Stimulated activated CD8-positive, alpha-beta memory T cell treated with anti-CD3 and anti-CD28 coated beads, Interleukin-2, amount 100 ng/mL, for 48 hours (primary cell): ENCODE measurements around the gene ABCD3.
"Not testable (repeated sequence)": the region's sequence is repeated elsewhere in the genome, so short reads cannot be mapped to it uniquely, and the experiment has no call there.

Source experiments
- DNase-seq, 2 donors: peaks; one replicate each; pipeline ENCODE4 v3.0.0-alpha.2; 2020; ENCODE audit warnings: low read depth in 2 of 2

ABCD3 gene

DNA sequence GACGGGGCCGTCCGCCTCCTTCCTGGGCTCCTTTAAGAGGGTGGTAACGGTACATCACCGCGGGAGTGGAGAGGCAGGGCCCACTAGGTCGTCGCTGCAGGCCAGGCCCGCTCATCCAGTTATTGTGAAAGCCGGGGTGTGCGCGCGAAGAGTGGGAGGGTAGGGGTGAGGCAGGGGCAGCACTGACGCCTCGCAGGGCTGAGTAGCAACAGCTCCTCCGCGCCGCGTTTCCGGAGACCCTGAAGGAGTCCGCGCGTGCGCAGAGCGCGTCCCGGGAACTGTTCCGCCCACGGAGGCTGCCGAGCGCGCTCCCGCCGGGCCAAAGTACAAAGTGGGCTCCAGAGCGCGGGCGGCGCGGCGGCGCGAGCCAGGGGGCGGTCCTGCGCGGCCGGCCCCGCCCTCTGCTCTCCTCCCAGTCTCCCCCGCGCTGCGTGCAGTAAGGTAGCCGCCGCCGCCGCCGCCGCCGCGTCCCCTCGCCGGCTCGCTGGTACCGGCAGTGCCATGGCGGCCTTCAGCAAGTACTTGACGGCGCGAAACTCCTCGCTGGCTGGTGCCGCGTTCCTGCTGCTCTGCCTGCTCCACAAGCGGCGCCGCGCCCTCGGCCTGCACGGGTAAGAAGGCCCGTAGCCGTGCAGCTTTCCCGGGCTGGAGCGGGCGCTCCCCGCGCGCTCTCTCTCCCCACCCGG, at the start of gene ABCD3:
Gene ABCD3 (plus strand): TSS at position 412 of the 686 bp plus-strand sequence. CDS start 90 bp downstream, at position 502.
- peak; percentile 96 to 97 for DNase-seq

DNA sequence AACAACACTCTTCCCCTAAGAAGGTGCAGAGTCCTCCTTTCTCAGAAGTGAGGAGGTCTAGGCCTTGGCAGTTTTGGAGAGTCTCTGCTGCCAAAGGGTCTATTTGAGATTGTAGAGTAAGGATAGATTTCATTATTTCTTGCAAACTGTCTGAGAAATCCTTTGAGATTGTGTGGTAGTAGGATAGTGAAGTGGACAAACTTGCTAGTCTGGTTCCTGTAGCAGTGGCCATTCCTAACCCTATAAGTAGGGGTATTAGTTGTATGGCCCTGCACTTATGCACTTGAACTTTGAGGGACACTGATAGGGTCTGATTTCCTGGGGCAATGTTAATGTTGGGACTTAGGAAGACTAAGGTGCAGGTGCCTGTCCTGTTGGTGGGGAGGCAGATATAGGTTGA, 45.4 kb upstream of the ABCD3 start:
- DNase-seq = not testable (repeated sequence)

DNA sequence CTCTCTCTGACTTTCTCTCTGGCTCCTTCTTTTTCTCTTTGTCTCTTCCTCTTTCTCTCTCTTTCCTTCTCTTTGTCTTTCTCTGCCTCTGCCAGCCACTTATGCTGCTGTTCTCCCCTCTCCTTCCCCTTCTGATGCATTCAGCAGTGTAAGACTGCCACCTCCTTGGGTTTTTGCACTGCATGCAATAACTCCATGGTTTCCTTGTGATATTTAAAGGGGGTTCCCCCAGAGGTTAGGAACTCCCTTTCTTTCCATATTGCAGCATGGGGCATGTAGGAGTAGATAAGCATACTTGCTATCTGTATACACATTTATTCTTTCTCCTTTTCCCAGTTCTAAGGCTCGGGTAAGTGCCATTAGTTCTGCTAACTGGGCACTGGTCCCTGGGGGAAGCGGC, 44.9 kb upstream of the ABCD3 start:
- DNase-seq = not testable (repeated sequence)

DNA sequence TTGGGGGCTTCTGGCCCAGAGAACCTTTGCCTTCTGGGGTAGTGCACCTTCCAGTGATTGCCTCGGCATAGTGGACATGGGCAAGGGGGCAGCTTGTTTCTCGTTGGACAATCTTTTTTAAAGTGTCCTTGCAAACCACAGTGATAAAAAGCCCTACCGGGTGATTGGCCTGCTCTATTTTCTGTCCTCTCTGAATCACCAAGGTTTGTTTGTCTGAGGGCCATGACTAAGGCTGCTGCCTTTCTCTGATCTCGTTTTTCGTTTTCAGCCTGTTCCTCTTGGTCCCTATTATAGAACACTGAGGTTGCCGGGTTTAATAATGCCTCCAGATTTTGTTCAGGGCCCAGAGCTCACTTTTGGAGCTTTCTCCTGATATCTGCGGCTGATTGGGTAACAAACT, 42.5 kb upstream of the ABCD3 start:
- DNase-seq = not testable (repeated sequence)

DNA sequence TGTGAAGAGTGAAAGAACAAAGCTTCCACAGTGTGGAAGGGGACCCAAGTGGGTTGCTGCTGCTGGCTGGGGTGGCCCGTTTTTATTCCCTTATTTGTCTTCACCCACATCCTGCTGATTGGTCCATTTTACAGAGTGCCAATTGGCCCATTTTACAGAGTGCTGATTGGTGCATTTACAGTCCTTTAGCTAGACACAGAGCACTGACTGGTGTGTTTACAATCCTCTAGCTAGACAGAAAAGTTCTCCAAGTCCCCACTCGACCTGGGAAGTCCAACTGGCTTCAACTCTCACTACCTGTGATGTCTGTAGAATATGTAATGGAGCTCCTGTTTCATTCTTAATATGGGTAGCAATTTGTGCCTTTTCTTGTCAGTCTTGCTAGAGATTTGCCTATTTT, 39.7 kb upstream of the ABCD3 start:
- DNase-seq = not testable (repeated sequence)

DNA sequence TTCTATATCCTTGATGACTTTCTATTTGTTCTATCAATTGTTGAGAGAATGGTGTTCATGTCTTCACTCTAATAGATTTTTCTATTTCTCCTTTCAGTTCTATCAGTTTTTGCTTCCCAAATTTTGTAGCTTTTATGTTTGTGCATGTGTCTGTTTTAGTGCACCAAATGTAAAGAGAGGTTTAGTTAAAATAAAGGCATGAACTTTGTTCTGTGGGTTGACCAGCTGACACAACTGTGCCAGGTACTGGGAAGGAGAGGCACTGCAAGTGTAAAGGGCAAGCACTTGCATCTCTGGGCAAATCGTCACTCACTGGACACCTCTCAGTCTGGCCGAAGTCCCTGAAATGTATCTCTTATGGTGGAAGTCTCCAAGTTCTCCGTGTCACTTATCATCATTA, 38.6 kb upstream of the ABCD3 start:
- no peak for DNase-seq

DNA sequence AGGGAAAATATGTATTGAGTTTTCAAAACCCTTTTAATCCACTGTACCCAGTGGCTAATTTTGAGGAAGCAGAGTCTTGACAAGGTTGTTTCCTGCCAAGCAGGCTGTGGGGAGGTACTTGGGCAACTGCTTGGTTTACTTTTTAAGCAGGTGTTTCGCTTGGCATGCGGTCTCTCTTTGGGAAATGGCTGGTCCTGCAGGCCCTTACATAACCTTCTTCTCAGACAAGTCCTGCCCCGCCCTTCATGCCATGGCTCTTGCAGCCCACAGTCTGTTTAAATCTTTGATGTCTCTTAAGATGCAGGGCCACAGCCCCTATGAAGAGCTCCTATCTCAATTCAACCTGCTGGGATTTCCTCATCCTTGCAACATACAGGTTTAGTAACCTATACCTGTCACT, 36.0 kb upstream of the ABCD3 start:
- no peak for DNase-seq

DNA sequence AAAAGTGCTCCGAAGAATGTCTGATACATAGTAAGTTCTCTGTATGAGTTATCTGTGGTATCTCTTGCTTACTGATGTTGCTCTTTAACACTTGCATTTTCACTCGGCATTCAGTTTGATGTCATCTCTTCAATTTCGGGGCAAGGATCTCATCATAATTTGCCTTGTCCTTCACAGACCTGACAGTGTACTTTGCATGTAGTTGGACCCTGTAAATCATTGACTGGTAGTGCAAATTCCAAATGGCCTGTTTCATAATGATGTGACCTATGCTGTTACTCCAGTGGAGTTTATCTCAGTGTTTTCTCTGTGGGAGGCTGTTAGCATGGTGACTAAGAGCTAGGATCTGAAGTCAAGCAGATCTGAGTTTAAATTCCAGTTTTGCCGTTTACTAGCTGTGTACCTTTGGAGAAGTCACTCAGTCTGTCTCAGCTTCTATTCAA, 34.2 kb upstream of the ABCD3 start:
- DNase-seq = no peak

DNA sequence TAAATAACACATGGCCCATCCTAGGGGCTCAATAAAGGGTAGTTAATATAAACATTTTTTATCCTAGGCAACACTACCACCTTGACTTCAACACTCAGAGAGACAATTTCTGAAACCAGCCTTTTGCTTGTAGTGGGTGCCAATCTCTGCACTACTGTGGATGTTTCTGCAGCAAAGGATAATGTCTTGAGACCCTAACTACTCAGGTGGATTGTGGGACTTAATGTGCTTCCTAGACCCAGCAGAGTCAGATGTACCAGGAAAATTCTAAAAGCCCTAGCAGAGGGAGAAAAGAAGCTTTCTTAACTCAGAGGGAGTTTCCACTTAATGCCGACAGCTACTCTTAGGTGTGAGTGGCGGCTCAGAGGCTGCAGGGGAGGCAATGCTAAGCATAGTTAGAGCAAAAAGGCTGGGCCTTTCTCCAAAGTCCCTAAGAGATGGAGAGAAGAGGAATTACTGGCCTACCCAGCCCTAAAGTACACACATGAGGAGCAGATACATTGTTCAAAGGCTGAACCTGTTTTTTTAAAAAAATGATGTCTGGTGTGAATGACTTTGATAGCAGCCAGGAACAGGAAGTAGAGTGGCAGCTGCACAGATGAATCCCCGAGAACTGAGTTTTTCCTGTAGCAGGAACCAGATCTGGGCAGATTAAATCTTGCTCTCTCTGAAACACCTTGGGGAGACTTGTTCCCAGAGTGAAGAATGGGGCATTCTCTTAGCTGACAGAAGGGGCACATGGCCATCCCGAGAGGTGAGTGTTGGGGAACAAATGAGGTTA, 33.5 kb upstream of the ABCD3 start:
- no peak for DNase-seq

DNA sequence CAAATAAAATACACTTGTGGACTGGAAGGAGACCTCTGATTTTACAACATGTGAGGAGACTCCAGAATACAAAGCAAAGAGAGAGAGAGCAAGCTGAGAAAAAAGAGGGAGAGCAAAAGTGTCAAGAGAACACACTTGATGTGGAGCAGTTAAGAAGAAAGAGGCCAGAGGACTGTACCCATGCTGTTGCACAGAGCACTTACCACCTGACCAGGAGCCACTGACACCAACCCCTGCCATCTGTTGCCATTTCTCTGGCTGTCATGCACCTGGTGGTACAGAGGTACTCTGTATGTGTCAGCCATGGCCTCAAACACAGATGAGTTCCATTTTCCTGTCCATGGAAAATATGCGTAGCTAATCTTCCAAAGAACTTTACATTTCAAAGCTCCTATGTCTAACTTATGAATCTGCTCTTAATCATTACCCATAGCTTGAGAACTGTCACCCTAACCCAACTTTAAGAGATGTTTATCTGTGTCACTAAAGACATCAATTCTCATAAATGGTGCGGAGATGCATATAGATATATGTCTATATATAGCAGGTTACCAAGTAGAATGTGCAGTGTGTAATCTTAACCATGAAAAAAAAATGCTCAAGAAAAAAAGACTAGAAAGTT, 32.8 kb upstream of the ABCD3 start:
- DNase-seq = peak in 1 of 2 donors; percentile 8

DNA sequence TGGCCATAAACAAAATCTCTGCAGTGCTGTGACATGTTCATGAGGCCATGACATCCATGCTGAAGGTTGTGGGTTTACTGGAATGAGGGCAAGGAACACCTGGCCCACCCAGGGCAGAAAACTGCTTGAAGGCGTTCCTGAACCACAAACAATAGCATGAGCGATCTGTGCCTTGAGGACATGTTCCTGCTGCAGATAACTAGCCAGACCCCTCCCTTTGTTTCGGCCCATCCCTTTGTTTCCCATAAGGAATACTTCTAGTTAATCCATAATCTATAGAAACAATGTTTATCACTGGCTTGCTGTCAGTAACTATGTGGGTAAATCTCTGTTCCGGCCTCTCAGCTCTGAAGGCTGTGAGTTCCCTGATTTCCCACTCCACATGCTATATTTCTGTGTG, 28.9 kb upstream of the ABCD3 start:
- DNase-seq = no peak

DNA sequence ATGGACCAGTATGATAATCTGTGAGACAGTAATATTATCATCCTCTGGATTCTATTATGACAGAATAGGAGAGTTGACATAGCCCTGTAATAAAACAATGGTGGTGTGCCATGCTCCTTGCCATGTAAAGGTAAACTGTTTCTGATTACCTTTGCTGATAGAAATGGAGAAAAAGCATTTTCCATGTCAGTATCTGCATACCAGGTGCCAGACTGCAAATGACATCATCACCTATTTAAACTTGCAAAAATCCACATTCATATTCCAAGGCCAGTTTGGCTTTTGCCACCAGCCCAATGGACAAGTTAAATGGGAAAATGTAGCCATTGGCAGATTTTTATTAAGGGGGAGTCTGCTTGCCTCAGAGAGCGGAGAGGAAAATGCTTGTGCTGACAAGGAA, 23.9 kb upstream of the ABCD3 start:
- no peak for DNase-seq

DNA sequence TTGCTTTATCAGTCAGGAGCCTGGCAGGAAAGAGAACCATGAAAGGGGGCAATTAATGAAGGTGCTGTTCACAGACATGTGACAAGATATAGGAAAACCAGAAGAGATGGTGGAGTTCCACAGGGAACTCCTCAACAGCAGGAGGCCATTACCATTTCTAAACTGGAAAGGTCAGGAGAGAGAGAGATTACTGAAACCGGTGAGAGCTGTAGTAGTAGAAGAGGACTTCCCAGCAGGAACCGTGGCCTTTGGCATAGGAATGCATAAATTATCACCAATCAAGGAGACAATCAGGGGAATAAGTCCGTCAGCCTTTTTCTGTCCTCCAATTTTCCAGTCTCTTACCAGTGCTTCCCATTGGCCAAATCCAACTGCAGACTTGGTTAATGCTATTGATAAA, 23.0 kb upstream of the ABCD3 start:
- no peak for DNase-seq

DNA sequence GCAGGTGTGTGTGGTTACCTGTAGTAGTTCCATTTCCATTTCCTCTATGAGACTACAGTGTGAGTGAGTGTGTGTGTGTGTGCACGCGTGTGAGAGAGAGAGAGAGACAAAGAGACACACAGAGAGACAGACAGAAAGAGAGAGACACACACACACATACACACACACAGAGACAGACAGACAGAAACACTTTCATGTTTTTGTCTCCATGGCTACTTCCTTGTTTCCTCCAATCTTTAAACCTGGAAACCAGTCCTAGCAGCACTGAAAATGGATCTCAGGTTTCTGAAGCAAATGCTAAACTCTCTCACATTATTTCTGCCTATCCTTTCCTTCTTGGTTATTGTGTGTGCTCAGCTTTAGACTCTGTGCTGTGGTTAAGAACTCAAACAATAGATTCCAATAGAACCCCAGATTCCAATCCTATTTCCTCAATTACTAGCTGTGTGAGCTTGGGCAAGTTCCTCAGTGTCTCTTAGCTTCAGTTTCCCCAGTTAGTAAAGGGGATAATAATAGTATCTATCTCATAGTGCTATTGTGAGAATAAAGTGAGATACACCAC, 22.4 kb upstream of the ABCD3 start:
- DNase-seq = no peak

DNA sequence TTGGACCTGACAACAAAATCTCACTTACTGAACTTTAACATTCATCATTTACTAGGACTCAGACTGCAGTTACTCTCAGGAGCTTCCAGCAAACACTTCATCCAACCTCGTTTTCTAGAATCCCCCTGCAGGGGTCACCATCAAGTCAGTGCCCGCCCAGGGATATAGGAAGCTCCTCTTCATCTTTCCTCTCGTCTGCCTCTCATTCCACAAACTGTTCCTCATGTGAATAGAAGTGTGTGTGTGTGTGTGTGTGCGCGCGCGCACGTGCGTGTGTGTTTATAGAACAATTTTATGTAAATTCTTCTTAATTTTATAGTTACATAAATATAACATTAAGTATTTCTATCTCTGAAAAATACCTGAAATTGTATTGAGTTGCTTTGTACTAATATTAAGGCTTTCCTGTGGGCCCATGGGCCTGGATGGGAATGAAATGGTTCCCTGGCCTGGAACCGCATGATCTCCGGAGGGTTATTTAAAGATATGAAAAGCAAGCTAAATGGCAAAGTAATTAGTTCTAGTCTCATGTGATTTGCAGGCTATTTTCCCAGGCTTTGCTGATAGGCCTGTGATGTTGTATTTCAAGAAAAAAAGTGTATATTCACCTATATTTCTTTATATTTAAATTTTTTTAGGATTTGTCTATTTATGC, 21.7 kb upstream of the ABCD3 start:
- no peak for DNase-seq

DNA sequence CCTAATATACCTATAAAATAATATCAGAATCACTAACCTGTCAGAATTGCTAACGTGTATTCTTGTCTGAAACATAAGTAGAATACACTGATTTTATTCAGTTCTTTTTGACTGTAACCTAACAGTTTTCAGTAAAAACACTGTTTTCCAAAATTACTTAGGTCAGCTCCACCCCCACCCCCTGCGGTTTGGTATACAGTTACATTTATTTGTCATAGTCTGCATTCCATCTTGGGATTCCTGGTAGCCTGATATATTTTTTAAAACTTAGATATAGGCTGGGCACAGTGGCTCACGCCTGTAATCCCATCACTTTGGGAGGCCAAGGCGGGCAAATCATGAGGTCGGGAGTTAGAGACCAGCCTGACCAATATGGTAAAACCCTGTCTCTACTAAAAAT, 19.8 kb upstream of the ABCD3 start:
- DNase-seq = no peak

DNA sequence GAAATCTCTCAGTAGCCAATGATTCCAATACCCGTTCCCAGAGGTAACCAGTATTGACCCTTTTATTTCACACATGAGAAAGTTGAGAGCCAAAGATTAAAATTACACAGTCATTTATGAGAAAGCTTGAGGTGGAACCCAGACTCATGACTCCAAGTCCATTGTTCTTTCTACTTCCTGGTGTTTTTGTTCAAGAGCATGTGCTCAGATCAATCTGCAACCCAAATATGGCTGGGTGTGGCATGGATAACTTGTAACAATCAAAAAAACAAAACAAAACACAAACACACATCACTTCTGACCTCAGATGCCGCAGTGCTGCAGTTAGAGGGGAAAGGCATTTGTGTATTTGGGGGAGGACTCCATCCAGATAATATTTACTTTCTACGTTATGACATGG, 18.7 kb upstream of the ABCD3 start:
- DNase-seq = no peak

DNA sequence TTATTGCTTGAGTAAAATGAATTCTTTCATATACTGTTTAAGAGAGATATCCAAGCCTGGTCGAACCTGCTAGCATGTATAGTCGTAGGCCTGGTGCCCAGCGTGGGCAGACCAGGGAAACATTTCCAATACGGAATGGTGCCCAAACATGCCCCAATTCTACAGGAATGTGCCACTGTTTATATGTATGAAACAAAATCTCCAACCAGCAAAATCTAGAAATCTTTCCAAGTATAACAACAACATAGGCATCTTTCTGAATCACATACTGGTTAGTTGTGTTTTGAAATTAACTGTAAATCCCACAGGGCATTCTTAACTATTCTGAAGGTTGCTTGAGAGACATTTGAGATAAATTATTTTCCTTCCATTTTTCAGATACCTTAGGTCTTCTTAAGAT, 17.0 kb upstream of the ABCD3 start:
- no peak for DNase-seq

DNA sequence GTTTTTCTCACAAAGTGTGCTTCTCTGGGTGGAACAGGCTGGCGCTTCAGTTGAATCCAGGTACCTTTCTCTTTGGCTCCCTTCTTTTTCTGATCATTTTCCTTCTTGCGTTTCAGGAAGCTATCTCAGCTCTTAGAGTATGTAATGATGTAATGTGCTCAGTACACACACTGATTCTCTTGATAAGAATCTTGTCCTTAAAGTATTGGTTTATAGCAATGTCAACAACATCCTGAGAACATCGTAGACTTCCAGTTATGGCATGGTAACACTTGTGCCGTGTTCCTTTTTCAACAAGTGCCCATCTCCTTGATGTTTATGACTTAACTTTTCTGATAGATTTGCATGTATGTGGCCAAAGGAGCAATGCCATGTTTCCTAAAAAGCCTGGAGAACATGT, 11.7 kb upstream of the ABCD3 start:
- DNase-seq = no peak

DNA sequence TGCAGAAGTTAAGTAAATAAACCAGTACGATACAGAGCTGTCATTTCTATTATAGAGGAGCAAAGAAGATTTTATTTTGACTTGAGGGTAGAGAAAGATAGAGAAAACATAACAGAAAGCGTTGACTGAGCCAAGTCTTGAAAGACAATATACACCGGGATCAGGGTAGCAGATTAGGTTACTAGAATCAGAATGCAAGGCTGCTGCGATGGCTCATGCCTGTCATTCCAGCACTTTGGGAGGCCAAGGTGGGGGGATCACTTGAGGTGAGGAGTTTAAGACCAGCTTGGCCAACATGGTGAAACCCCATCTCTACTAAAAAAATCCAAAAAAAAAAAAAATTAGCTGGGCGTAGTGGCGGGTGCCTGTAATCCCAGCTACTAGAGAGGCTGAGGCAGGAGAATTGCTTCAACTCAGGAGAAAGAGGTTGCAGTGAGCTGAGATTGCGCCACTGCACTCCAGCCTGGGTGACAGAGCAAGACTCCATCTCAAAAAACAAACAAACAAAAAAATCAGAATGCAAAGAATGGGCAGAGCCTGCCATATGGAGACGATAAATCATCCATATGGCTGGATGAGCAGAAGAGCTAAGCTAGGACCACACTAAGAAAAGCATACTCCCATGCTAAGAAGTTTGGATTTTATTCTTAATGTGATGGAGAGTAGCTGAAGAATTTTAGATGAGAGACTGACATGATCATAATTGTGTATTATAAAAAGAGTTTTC, 9.9 kb upstream of the ABCD3 start:
- no peak for DNase-seq

DNA sequence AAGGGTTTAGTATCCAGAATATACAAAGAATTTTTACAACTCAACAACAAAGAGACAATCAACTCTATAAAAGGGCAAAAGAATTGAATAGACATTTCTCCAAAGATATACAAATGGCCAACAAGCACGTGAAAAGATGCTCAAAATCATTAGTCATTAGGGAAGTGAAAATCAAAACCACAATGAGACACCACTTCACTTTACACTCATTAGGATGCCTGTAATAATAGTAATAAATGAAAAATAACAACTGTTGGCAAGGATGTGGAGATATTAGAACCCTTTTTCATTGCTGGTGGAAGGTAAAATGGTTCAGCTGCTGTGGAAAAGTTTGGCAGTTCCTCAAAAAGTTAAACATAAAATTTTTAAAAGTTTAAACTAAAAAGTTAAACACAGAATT, 7.0 kb upstream of the ABCD3 start:
- no peak for DNase-seq
